HG03066 (cell line): Measurements from ENCODE around the gene SYNJ1.
"Not testable (repeated sequence)": the region's sequence is repeated elsewhere in the genome, so short reads cannot be mapped to it uniquely, and the experiment has no call there.

Source experiments
- ATAC-seq: cut with Tn5 transposase; IDR thresholded peaks from one replicate; pipeline ENCODE4 v1.9.1; 2021; ENCODE audit warnings: low read depth; ENCODE audit not compliant: unreplicated experiment

The SYNJ1 gene

GRCh38 chr21:32695482-32695881 is 32.3 kb downstream of the SYNJ1 start:
- ATAC-seq = not testable (repeated sequence)

DNA sequence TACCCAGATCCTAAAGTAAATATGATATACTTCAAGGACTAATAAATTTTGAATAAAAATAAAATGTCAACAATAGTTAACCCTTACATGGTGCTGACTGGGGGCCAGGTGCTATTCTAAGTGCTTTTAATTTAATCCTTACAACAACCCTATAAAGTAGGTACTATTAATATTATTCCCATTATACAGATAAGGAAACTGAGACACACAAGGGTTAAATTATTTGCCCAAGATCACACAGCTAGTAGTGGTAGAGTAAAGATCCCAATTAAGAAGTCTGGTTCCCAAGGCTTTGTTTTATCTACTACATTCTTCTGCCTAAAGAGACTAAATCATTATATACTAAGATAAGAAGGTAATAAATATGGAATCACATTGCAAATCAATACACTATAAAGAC is 34.2 kb downstream of the SYNJ1 start:
- no peak for ATAC-seq

DNA sequence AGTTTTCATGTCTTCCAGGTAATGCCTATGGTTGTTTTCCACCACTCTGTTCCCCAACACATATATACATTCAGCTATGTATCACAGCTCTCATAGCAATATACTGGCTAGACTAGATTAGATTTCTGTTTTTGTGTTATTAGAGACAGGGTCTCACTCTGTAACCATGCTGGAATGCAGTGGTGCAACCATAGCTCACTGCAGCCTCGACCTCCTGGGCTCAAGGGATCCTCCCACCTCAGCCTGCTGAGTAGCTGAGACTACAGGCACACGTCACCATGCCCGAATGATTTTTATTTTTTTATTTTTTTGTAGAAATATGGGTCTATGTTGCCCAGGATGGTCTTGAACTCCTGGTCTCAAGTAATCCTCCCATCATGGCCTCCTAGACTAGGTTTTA is 37.7 kb downstream of the SYNJ1 start:
- ATAC-seq = no peak

GRCh38 chr21:32687643-32688345 is 40.0 kb downstream of the SYNJ1 start:
- ATAC-seq = no peak

DNA sequence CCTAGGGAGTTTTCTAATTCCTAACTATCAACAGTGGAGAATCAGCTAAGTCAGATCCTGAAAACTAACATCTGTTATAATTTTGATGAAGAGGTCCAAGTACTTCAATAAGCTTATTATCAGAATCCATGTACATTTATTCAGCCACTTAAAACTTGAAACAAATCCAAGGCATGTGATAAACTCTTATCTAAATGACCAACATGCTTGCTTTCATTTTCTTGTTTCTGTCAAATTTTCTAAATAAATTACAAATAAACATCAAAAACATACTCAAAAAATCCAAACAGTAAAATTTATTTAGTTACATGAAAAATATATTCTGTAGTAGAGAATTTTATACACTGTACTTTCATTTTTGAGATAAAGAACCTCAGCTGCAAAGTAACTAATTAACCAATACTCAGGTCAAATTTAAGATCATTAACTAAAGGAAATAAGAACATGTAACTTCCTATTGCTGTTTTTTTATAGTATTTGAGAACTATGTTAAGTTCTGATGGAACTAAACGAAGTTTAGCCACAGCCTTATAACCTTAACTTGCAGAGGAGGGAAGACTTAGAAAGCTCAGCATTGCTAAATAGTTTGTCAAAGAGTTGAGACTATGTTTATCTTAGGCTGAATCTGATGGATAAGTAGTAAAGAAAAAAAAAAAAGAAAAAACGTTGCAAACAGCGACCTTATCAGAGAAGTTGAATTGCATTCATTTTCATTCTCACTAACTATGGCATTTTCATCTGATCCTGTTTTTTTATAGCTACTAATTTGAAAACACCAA is 44.9 kb downstream of the SYNJ1 start:
- ATAC-seq = no peak

GRCh38 chr21:32674731-32675130 is 53.1 kb downstream of the SYNJ1 start:
- no peak for ATAC-seq

GRCh38 chr21:32674038-32674437 is 53.8 kb downstream of the SYNJ1 start:
- ATAC-seq = no peak

- no peak for ATAC-seq
These were observed 61.6 kb downstream of the SYNJ1 start for GRCh38 chr21:32666258-32666657.

DNA sequence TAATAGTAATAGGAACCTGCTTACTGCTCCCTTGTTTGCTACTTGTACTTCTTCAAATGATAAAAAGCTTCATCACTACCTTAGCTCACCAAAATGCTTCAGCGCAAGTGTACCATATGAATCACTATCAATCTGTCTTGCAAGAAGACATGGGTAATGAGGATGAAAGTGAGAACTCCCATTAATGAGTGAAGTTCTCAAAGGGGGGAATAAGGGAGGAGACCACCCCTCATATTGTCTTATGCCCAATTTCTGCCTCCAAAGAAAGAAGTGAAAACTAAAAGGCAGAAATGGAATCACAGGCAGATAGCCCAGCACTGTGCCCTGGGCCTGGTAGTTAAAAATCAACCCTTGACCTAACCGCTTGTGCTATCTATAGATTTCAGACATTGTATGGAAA is 63.7 kb downstream of the SYNJ1 start:
- ATAC-seq = not testable (repeated sequence)

DNA sequence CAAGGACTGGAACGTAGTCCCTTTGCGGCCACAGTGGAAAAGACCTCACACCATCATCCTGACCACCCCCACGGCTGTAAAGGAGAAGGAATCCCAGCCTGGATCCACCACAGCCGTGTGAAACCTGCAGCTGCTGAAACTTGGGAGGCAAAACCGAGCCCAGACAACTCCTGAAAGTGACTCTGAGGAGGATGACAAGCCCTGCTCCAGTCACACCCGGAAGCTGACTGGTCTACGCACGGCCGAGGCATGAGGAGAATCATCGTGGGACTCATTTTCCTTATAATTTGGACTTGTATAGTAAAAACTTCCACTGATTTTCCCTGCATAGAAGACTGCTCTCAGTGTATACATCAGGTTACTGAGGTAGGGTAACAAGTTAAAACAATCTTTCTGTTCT is 65.8 kb downstream of the SYNJ1 start:
- not testable (repeated sequence) for ATAC-seq

DNA sequence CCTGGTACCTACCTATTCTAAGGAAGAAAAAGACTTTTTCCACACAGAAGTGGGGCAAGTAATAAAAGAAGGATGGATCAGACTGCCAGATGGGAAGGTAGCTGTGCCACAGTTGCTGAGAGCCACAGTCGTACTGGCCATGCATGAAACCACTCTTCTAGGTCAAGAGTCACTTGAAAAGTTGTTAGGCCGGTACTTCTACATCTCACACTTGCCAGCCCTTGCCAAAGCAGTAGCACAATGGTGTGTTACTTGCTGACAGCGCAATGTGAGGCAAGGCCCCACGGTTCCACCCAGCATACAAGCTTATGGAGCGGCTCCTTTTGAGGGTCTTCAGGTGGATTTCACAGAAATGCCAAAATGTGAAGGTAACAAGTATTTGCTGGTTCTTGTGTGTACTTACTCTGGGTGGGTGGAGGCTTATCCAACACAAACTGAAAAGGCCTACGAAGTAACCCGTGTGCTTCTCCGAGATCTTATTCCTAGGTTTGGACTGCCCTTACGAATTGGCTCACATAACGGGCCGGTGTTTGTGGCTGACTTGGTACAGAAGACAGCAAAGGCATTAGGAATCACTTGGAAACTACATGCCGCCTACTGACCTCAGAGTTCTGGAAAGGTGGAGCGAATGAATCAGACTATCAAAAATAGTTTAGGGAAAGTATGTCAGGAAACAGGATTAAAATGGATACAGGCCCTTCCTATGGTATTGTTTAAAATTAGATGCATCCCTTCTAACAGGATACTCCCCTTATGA is 66.6 kb downstream of the SYNJ1 start:
- not testable (repeated sequence) for ATAC-seq

DNA sequence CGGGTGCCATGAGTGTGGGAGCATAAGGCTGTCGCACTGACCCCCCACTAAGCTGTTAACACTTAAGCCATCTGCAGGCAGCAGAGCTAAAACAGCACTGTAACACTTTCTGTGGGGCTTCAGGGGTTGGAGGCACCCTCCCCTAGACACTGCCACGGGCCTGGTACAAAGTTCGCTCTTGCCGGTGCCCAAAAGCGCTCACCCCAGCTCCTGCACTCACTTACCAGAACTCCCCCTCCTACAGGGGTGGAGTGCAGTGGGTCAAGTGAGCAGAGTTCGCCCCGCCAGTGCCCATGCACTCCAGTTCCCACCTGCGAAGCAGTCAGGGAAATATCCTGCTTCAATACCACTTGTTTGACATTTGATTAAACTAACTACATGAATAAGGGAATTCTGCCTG is 69.3 kb downstream of the SYNJ1 start:
- no peak for ATAC-seq

GRCh38 chr21:32653326-32653901 is 74.4 kb downstream of the SYNJ1 start:
- no peak for ATAC-seq

DNA sequence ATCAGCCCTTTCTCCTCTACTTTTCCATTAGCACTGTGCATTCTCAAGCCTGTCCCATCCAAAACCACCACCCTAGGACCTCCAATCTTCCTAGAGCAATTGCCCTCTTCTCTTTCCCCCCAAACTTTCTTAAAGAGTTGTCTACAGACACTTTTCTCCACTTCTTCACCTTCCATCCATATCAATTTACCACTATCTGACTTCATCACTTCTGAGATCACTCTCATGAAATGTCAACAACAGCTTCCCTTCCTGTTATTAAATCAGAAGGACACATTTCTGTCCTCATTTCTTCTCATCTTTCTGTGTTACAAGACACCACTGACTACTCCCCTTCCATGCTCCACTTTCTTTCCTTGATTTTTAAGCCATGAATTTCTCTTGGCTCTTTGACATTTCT is 79.6 kb downstream of the SYNJ1 start:
- ATAC-seq = no peak

DNA sequence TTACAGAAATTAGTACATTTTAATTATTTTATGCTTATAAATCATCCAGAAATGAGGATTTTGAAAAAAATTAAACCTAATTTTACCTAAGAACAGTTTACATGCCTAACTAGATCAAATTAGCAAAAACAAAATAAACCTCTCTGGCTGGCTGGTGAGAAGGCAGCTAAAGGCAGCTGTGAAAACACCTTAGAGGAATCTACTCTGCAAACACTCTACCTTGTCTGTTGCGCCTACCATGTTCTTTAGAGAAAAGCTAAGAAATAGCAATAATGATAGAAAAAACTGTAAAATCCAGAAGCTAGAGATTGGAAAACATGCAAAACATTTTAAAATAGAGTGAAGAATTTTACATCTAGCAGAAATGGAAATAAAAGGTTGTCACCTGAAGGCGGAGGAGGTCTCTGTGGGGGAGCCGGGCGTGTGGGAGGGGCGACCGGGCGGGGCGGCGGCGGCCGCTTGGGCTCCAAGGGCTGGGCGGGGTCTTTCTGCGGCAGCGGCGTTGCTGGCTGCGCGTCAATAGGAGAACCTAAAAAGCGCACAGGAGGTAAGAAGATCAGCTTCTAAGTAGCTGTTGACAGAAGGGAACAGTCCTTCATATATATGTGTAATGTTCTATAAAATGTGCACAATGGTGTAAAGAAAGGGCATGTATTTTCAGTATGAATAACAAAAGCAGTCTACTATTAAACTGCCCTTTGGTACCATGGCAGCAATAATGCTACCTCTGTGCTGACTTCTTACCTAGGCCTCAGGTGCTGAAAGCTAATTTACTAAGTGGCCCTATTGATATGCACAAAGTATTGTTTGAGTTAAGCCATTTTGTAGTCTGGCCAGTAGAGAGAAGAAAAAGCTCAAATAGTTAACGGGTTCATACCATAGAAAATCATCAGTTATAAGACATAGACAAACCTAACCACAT is 82.3 kb downstream of the SYNJ1 start:
- no peak for ATAC-seq

DNA sequence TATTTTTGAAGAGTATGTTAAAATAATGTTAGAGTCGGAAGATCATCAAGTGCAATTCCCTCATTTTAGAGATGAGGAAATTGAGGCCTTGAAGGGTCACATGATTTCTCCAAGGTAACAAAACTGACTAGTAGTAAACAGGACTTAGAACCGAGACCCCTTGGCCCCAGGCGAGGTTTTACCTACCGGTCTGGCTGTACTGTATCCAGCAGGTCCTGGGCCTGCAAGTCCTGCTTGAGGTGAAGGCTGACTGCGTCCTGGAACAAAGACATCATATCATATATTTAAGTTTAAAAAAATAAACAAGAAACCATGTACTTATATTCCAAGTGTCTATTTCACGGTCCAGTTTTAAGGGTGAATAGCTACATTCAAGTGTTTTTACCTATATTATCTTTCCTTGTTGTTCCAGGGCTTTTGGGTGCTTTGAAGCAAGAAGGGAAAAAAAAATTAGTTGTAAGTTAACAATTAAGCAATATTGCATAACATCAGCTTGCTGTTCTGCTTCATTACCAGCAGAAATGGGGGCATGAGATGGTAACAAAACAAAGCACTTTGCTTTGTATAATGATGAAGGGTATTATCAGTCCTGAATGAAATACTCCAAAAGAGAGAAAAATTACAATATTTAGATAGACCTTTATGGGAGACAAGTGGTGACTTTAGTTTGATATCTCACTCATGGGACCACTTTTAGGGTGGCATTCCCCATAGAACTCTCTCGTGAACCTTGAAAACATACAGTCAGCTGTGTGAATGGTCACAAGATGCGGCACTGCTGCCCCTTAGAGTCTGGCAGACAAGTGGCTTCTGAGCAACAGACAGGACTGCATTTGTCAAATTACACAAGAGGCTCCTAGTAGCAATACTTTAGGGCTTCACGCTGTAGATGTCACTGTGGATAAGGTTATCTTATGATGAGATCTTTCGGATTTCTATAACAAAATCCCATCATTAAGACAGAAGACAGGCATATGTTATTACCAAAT is 85.8 kb downstream of the SYNJ1 start:
- no peak for ATAC-seq

DNA sequence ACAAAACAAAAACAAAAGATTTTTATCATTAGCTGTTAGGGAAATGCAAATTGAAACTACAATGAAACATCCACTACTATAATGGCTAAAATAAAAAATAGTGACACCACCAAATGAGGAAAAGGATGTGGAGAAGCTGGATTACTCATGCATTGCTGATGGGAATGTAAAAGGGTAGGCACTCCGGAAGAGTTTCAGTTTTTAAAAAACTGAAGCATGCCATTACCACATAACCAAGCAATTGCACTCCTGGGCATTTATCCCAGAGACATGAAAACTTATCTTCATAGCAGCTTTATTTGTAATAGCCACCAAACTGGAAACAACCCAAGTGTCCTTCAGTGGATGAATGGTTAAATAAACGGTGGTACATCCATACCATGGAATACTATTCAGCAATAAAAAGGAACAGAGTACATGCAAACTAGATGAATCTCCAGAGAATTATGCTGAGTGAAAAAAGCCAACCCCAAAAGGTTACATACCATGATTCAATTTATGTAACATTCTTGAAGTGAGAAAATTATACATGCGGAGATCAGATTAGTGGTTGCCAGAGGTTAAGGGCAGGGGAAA is 101.1 kb downstream of the SYNJ1 start:
- ATAC-seq = no peak

DNA sequence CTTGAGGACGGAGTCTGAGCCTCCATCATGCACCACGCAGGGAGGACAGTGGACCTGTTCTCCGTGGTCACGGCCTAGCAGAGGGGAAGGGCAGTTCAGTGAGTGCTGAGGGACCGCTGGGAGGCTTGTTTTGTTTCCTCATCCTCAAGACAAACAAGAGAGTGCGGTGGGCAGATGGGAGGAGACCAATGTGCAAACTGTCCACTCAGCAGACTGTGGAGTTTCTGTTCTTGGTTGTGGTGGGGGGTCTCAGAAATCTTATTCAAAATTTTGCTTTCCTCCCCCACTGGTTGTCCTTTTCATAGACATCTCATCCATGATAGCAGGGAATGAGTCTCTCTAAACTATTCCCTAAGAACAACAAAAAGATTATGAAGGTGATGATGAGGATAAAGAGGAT is 109.6 kb downstream of the SYNJ1 start:
- ATAC-seq = not testable (repeated sequence)
